Esophagus mucosa (tissue), 1 donor: Measurements from ENCODE around the gene ADGRL3. TPM values are rescaled to one million over a fixed set of nuclear protein-coding genes. Genes with fewer than 3 reads are reported as not detected.

ENCODE experiments used
- ATAC-seq: fragments of 200-7000 bp; cut with Tn5 transposase; one replicate; pipeline ENCODE4 v1.9.1; 2020
- total RNA-seq: library from RNA; stranded (reverse); gene quantifications from one replicate; pipeline ENCODE4 v1.2.4, GENCODE V29; 2023
- donor health status: DM: yes; HTN: yes; CAD: no.

ADGRL3 gene
- total RNA-seq, 1 donor from 2014 or later, result 4.1 TPM

GRCh38 chr4:62018537-62018936 lies 818.4 kb downstream of the ADGRL3 start:
- ATAC-seq, result no peak

- no peak for ATAC-seq
Measured at GRCh38 chr4:62023633-62024032, 823.5 kb downstream of the ADGRL3 start.

- no peak for ATAC-seq
Measured at GRCh38 chr4:62028745-62029144, 828.6 kb downstream of the ADGRL3 start.

- ATAC-seq, result no peak
Measured at GRCh38 chr4:62030958-62031357, 830.8 kb downstream of the ADGRL3 start.

GRCh38 chr4:62037571-62037970 lies 837.4 kb downstream of the ADGRL3 start:
- no peak for ATAC-seq

- no peak for ATAC-seq
Measured at GRCh38 chr4:62051332-62051731, 851.2 kb downstream of the ADGRL3 start.

- no peak for ATAC-seq
Measured at GRCh38 chr4:62053974-62054373, 853.8 kb downstream of the ADGRL3 start.

- no peak for ATAC-seq
Measured at GRCh38 chr4:62057031-62057430, 856.9 kb downstream of the ADGRL3 start.

- no peak for ATAC-seq
Measured at GRCh38 chr4:62058571-62058970, 858.4 kb downstream of the ADGRL3 start.

- ATAC-seq, result no peak
Measured at GRCh38 chr4:62070291-62070852, 870.2 kb downstream of the ADGRL3 start.

GRCh38 chr4:62075089-62075488 lies 875.0 kb downstream of the ADGRL3 start:
- no peak for ATAC-seq

- ATAC-seq, result no peak
Measured at GRCh38 chr4:62075521-62075920, 875.4 kb downstream of the ADGRL3 start.

GRCh38 chr4:62077406-62077805 lies 877.3 kb downstream of the ADGRL3 start:
- no peak for ATAC-seq

- no peak for ATAC-seq
Measured at GRCh38 chr4:62080431-62080830, 880.3 kb downstream of the ADGRL3 start.

GRCh38 chr4:62087706-62088105 lies 887.6 kb downstream of the ADGRL3 start:
- no peak for ATAC-seq

GRCh38 chr4:62093735-62094134 lies 893.6 kb downstream of the ADGRL3 start:
- ATAC-seq, result no peak

- ATAC-seq, result no peak
Measured at GRCh38 chr4:62096881-62097280, 896.8 kb downstream of the ADGRL3 start.

- no peak for ATAC-seq
Measured at GRCh38 chr4:62115216-62115615, 915.1 kb downstream of the ADGRL3 start.

- no peak for ATAC-seq
Measured at GRCh38 chr4:62117886-62118285, 917.8 kb downstream of the ADGRL3 start.

- ATAC-seq, result no peak
Measured at GRCh38 chr4:62118558-62118957, 918.4 kb downstream of the ADGRL3 start.

- ATAC-seq, result no peak
Measured at GRCh38 chr4:62119195-62119594, 919.1 kb downstream of the ADGRL3 start.

GRCh38 chr4:62126064-62126732 lies 926.1 kb downstream of the ADGRL3 start:
- no peak for ATAC-seq
